AG04450 (cell line): ENCODE measurements around the gene CCDC12. TPM values are rescaled to one million over a fixed set of nuclear protein-coding genes. Genes with fewer than 3 reads are reported as not detected.
"Not testable (repeated sequence)": the region's sequence is repeated elsewhere in the genome, so short reads cannot be mapped to it uniquely, and the experiment has no call there.

ENCODE experiments used
- CTCF ChIA-PET: fragments of 300-600, 350-600 bp; formaldehyde crosslinking; extraction: SDS; loops from one replicate; lab custom pipeline; 2022; ENCODE audit warnings: antibody characterized with exemption, inconsistent platforms; lab: Charles Lee
- POLR2A ChIA-PET: fragments of 350-600 bp; formaldehyde crosslinking; extraction: SDS; loops from one replicate; lab custom pipeline; 2021; ENCODE audit warnings: antibody characterized with exemption, inconsistent platforms; lab: Yijun Ruan, JAX
- DNase-seq: peaks from one replicate; pipeline ENCODE4 v3.0.0-alpha.2; 2011; ENCODE audit warnings: low read depth, low spot score
- H3K27ac ChIP-seq: one replicate; pipeline ENCODE4 v1.5.1; 2012; ENCODE audit warnings: low read depth, low read length, control low read depth
- H3K27me3 ChIP-seq: one replicate; pipeline ENCODE4 v1.6.0; 2012; ENCODE audit warnings: low read length; ENCODE audit not compliant: control insufficient read depth, insufficient read depth
- H3K4me3 ChIP-seq: 2 replicates; pipeline ENCODE4 v1.5.1; 2011; ENCODE audit warnings: mild to moderate bottlenecking, low read depth, low read length, control low read depth
- H3K9me3 ChIP-seq: 2 replicates; pipeline ENCODE4 v1.5.1; 2012; ENCODE audit warnings: low read length; ENCODE audit not compliant: control insufficient read depth, insufficient read depth
- polyA plus RNA-seq: library from polyadenylated mRNA; depleted of rRNA; stranded (reverse); fragments of >200 nt; gene quantifications from 2 replicates; pipeline ENCODE4 v1.2.3, GENCODE V29; 2011
- TF ChIP-seq, protein P1 (sequence below): IDR thresholded peaks from 2 replicates; pipeline ENCODE4 v1.5.1; 2011; ENCODE audit warnings: low read depth, low read length, control low read depth, inconsistent platforms

CCDC12 gene
- polyA plus RNA-seq, 1 experiment: 18.3 TPM

DNA sequence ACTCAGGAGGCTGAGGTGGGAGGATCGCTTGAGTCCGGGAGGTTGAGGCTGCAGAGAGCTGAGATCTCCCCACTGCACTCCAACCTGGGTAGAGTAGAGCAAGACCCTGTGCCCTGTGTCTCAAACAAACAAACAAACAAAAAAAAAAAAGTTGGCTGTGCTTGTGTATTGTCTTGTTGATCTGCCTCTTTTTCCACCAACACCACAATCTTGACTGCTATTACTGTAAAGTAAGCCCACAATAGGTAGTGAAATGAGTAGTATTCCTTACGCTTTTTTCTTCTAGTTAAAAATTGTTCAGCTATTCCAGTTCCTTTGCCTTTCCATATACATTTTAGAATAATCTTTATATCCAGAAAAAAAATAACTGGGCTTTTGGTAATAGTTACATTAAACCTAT, 63.6 kb downstream of the CCDC12 start:
- Histone ChIP-seq H3K27ac (no peak overlapping the region), H3K4me3 (no peak overlapping the region), H3K27me3 (no peaks in the 10 kb centered on the region), H3K9me3 (peaks cover 5% of the 10 kb centered on the region; the same call in 1 of the 2 replicates)
- TF ChIP-seq, protein P1, sequence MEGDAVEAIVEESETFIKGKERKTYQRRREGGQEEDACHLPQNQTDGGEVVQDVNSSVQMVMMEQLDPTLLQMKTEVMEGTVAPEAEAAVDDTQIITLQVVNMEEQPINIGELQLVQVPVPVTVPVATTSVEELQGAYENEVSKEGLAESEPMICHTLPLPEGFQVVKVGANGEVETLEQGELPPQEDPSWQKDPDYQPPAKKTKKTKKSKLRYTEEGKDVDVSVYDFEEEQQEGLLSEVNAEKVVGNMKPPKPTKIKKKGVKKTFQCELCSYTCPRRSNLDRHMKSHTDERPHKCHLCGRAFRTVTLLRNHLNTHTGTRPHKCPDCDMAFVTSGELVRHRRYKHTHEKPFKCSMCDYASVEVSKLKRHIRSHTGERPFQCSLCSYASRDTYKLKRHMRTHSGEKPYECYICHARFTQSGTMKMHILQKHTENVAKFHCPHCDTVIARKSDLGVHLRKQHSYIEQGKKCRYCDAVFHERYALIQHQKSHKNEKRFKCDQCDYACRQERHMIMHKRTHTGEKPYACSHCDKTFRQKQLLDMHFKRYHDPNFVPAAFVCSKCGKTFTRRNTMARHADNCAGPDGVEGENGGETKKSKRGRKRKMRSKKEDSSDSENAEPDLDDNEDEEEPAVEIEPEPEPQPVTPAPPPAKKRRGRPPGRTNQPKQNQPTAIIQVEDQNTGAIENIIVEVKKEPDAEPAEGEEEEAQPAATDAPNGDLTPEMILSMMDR: no peak
- ChIA-PET POLR2A (no interaction called here), CTCF (interaction anchor here (0.7 to 2.5 kb wide), 8 partner anchors 10 to 411 kb away, joined by 3 to 13 read pairs (median 4); no protein-coding TSS in a partner anchor)
- DNase-seq: no peak

DNA sequence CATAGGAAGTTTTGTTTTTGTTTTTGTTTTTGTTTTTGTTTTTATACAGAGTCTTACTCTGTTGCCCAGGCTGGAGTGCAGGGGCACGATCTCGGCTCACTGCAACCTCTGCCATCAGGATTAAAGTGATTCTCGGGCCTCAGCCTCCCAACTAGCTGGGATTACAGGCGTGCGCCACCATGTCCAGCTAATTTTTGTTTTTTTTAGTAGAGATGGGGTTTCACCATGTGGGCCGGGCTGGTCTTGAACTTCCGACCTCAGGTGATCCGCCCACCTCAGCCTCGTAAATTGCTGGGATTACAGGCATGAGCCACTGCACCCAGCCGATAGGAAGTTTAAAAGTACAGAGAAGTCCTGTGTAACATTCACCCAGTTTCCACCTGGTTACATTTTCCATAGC, 65.6 kb downstream of the CCDC12 start:
- CTCF ChIA-PET: interaction anchor here (1.6 kb wide), 1 partner anchor 25 kb away, joined by 4 read pairs; no protein-coding TSS in a partner anchor
- H3K4me3 ChIP-seq, POLR2A ChIA-PET, DNase-seq, H3K27me3 ChIP-seq, H3K27ac ChIP-seq, H3K9me3 ChIP-seq: not testable (repeated sequence)

- DNase-seq: no peak
- POLR2A ChIA-PET: interaction anchor here (1.1 to 1.5 kb wide), 2 partner anchors 65 to 66 kb away, joined by 3 to 4 read pairs; no protein-coding TSS in a partner anchor
- Histone ChIP-seq H3K9me3 (no peaks in the 10 kb centered on the region), H3K27me3 (no peaks in the 10 kb centered on the region), H3K27ac (no peak overlapping the region), H3K4me3 (no peak overlapping the region)
- CTCF ChIA-PET: interaction anchor here (0.5 to 2.5 kb wide), 27 partner anchors 8 to 461 kb away, joined by 3 to 31 read pairs (median 5); no protein-coding TSS in a partner anchor
- TF ChIP-seq, protein P1: no peak
Observed at GRCh38 chr3:46910166-46910760, 66.3 kb downstream of the CCDC12 start.

DNA sequence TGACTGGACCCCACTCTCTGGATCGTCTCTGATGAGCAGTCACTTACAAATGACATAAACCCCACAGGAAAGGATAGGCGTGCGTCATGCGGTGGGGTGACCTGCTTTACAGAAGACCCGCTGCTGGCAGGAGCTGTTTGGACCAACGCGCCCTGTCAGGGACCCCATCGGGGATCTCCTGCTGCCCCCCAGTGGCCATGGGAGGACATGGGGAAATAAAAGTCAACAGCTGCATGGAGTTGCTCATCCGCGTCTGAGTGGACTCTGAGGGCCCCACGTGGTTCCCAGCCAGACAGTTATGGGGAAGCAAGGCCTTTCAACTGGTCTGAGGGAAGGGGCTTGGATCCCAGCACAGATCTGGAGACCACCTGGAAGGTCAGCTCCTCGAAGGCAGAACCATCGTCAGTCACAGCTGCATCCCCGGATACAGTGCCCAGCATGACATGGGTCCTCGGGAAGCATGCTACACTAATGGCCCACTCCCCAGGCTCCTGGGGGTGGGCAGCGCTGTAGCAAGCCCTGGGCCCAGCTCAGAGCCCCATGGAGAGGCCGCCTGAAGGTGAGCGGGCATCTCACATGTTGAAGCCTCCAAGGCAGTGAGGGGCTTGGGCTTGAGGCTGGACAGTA, 66.9 kb downstream of the CCDC12 start:
- DNase-seq: peak; percentile 53
- Histone ChIP-seq H3K27ac (no peak overlapping the region), H3K9me3 (no peaks in the 10 kb centered on the region), H3K4me3 (no peak overlapping the region), H3K27me3 (no peaks in the 10 kb centered on the region)
- TF ChIP-seq, protein P1: peak; percentile 96
- CTCF ChIA-PET: interaction anchor here (0.5 to 2.5 kb wide), 30 partner anchors 9 to 462 kb away, joined by 3 to 31 read pairs (median 4); no protein-coding TSS in a partner anchor
- POLR2A ChIA-PET: interaction anchor here (0.5 to 1.5 kb wide), 3 partner anchors 64 to 186 kb away, joined by 3 to 4 read pairs (median 3); no protein-coding TSS in a partner anchor

DNA sequence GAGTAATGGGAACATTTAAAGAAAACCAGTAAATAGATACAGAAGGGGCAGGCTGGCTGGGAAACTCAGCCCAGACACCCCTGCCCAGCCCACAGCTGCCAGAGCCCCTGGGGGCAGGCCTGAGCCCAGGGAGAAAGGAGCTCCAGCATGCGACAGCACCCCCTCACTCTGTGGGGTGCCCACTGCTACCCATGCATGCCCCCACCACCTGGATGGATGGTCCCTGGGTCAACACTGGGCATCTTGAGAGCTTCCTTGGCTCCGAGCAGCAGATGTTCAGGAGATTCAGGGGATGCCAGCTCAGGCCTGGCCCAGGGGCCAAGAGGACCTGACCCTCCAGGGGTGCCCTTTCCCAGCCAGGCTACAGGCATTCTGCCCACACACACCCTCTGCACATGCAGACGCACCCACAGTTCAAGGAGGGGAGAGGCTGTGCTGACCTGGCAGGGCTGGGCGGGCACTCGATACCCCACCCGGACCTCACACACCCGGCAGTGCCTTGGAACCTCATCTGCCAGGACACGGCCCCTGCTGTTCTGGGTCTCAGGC, 67.5 kb downstream of the CCDC12 start:
- DNase-seq: no peak
- TF ChIP-seq, protein P1: no peak
- no peaks in the 10 kb centered on the region for H3K27me3 ChIP-seq
- CTCF ChIA-PET: interaction anchor here (0.6 to 2.5 kb wide), 26 partner anchors 9 to 1725 kb away, joined by 3 to 31 read pairs (median 5); no protein-coding TSS in a partner anchor
- H3K4me3 ChIP-seq: no peak overlapping the region
- H3K9me3 ChIP-seq: no peaks in the 10 kb centered on the region
- POLR2A ChIA-PET: interaction anchor here (0.5 to 1.5 kb wide), 3 partner anchors 64 to 187 kb away, joined by 3 to 4 read pairs (median 3); no protein-coding TSS in a partner anchor
- no peak overlapping the region for H3K27ac ChIP-seq
